Measurements from ENCODE around the gene RTEL1. TPM values are rescaled to one million over a fixed set of nuclear protein-coding genes. Genes with fewer than 3 reads are reported as not detected.

The RTEL1 gene
- total and polyA plus RNA-seq, 2 experiments from 2014 or later: 14.0 to 18.2 TPM

DNA sequence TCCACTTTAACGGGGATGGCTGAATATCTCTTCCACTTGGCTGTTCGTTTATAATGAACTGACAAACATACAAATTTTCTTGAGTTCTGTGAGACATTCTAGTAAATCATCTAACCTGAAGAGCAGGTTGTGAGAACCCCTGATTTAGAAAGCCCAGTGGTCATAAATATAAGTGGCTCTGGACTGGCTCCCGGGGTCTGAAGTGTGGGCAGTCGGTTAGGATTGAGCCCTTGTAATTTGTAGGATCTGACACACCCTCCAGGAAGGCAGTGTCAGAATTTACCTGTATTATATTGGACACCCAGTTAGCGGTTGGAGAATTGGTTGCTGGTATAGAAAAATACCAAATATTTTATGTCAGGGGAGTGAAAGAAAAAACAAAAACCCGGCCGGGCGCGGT is 24.4 kb upstream of the RTEL1 start:
- 94% methylated on average over 9 of the region's 9 CpGs for WGBS (ENCODE audit: low lambda C conversion rate, missing lambda C conversion rate)
- no peaks in the 10 kb centered on the region for H3K9me3 ChIP-seq (ENCODE audit: low read depth)
- no peaks in the 10 kb centered on the region for H3K79me2 ChIP-seq
- H3K4me3 ChIP-seq: no peak overlapping the region
- H2AFZ ChIP-seq: no peak overlapping the region
- no peak overlapping the region for H3K27ac ChIP-seq
- H3K9me2 ChIP-seq (replicated peaks; ENCODE audit: insufficient read depth): no peaks in the 10 kb centered on the region
- no peaks in the 10 kb centered on the region for H3K27me3 ChIP-seq
- no peaks in the 10 kb centered on the region for H3K36me3 ChIP-seq (replicated peaks; ENCODE audit: insufficient read depth, low read depth)
- H4K20me1 ChIP-seq (ENCODE audit: insufficient read depth, poor library complexity, severe bottlenecking): no peaks in the 10 kb centered on the region
- no peaks in the 10 kb centered on the region for H3K4me1 ChIP-seq (ENCODE audit: insufficient read depth)
- no peak overlapping the region for H3K4me2 ChIP-seq
- TF ChIP-seq, protein P1, sequence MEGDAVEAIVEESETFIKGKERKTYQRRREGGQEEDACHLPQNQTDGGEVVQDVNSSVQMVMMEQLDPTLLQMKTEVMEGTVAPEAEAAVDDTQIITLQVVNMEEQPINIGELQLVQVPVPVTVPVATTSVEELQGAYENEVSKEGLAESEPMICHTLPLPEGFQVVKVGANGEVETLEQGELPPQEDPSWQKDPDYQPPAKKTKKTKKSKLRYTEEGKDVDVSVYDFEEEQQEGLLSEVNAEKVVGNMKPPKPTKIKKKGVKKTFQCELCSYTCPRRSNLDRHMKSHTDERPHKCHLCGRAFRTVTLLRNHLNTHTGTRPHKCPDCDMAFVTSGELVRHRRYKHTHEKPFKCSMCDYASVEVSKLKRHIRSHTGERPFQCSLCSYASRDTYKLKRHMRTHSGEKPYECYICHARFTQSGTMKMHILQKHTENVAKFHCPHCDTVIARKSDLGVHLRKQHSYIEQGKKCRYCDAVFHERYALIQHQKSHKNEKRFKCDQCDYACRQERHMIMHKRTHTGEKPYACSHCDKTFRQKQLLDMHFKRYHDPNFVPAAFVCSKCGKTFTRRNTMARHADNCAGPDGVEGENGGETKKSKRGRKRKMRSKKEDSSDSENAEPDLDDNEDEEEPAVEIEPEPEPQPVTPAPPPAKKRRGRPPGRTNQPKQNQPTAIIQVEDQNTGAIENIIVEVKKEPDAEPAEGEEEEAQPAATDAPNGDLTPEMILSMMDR (IDR thresholded peaks at IDR 0.05; ENCODE audit: poor library complexity): no peak
- TF ChIP-seq EZH2 (IDR thresholded peaks at IDR 0.05; ENCODE audit: borderline replicate concordance) (no peak), EZH2phosphoT487 (IDR thresholded peaks at IDR 0.05; ENCODE audit: low read depth, severe bottlenecking, unreplicated experiment) (no peak)
- no peak for DNase-seq (ENCODE audit: low spot score)

DNA sequence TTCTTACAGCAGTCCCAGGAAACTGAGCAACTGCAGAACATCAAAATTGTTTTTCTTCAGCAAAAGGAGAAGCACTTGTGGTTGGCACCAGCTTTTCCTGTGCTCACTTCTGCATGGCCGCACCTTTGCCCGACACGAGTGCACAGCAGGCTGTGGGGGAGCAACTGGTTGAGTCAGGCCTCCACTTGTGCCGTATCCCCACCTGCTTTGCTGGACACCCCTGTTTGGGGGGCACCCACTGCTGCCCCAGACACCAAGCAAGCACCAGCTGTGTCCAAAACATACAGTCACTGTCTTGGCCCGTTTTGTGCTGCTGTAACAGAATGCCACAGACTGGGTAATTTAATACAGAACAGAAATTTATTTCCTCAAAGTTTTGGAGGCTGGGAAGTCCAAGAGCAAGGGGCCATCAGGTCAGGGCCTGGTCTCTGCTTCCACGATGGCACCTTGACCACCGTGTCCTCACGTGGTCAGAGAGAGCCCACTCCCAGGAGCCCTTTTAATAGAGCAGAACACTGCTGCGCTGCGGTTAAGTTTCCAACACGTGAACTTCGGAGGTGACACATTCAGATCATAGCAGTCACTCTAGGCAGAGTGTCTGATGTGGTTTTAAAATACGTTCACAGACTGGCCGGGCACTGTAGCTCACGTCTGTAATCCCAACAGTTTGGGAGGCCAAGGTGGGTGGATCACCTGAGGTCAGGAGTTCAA is 22.5 kb upstream of the RTEL1 start:
- Histone ChIP-seq H4K20me1 (ENCODE audit: insufficient read depth, poor library complexity, severe bottlenecking) (no peaks in the 10 kb centered on the region), H3K36me3 (replicated peaks; ENCODE audit: insufficient read depth, low read depth) (no peaks in the 10 kb centered on the region), H3K4me3 (no peak overlapping the region), H3K4me2 (no peak overlapping the region), H3K9me3 (ENCODE audit: low read depth) (no peaks in the 10 kb centered on the region), H3K4me1 (ENCODE audit: insufficient read depth) (no peaks in the 10 kb centered on the region), H3K79me2 (no peaks in the 10 kb centered on the region), H3K27ac (no peak overlapping the region), H3K9me2 (replicated peaks; ENCODE audit: insufficient read depth) (no peaks in the 10 kb centered on the region), H3K27me3 (no peaks in the 10 kb centered on the region), H2AFZ (no peak overlapping the region)
- TF ChIP-seq, protein P1 (IDR thresholded peaks at IDR 0.05; ENCODE audit: poor library complexity): no peak
- TF ChIP-seq EZH2 (IDR thresholded peaks at IDR 0.05; ENCODE audit: borderline replicate concordance): no peak
- TF ChIP-seq EZH2phosphoT487 (IDR thresholded peaks at IDR 0.05; ENCODE audit: low read depth, severe bottlenecking, unreplicated experiment): no peak
- WGBS (ENCODE audit: low lambda C conversion rate, missing lambda C conversion rate): 92% methylated on average over 15 of the region's 15 CpGs
- no peak for DNase-seq (ENCODE audit: low spot score)

DNA sequence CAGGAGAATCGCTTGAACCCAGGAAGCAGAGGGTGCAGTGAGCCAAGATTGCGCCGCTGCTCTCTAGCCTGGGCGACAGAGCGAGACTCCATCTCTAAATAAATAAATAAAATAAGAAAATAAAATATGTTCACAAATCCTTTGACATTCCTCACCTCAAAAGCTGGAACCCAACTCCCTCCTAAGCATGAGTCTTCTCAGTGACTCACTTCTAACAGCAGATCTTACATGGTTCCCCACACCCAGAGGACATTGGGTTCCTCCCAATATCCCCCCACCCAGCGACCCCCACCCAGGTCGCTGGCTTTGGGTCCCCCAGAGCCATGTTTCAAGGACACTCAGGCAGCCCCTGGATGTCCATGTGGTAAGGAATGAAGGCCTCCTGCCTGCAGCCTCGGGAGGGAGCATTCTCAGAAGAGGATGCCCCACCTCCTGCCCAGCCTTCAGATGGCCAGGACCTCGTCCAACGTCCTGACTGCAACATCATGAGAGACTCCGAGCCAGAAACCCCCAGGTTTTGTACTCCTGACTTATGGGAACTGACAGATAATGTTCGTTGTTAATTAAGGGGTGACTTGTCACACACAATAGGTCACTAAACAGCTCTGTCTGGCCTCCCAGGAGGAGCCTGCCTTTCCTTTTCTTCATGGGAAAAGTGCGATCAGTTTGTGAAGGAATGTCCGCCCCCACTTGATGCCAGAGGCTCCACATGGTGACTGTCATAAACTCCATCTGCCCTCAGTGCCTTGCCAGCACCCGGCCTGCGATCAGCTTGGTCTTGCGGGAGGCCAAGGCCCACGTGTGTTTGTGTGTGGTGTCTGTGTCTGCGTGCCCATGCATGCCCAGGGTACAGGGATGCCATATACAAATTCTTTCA is 21.1 kb upstream of the RTEL1 start:
- no peak overlapping the region for H3K4me3 ChIP-seq
- H3K27ac ChIP-seq: no peak overlapping the region
- DNase-seq (ENCODE audit: low spot score): no peak
- H3K27me3 ChIP-seq: no peaks in the 10 kb centered on the region
- TF ChIP-seq, protein P1 (IDR thresholded peaks at IDR 0.05; ENCODE audit: poor library complexity): no peak
- no peak for TF ChIP-seq EZH2 (IDR thresholded peaks at IDR 0.05; ENCODE audit: borderline replicate concordance)
- no peak for TF ChIP-seq EZH2phosphoT487 (IDR thresholded peaks at IDR 0.05; ENCODE audit: low read depth, severe bottlenecking, unreplicated experiment)
- no peaks in the 10 kb centered on the region for H3K9me2 ChIP-seq (replicated peaks; ENCODE audit: insufficient read depth)
- H3K9me3 ChIP-seq (ENCODE audit: low read depth): no peaks in the 10 kb centered on the region
- no peaks in the 10 kb centered on the region for H3K4me1 ChIP-seq (ENCODE audit: insufficient read depth)
- no peaks in the 10 kb centered on the region for H4K20me1 ChIP-seq (ENCODE audit: insufficient read depth, poor library complexity, severe bottlenecking)
- 81% methylated on average over 19 of the region's 19 CpGs for WGBS (ENCODE audit: low lambda C conversion rate, missing lambda C conversion rate)
- H2AFZ ChIP-seq: no peak overlapping the region
- H3K4me2 ChIP-seq: no peak overlapping the region
- H3K79me2 ChIP-seq: no peaks in the 10 kb centered on the region
- H3K36me3 ChIP-seq (replicated peaks; ENCODE audit: insufficient read depth, low read depth): no peaks in the 10 kb centered on the region
